Retinal pigment epithelial cell (primary cell): Measurements from ENCODE around the gene ASZ1.

Experiments
- DNase-seq: peaks from one replicate; pipeline ENCODE4 v3.0.0-alpha.2; 2010; ENCODE audit warnings: low read depth
- H3K4me3 ChIP-seq: 2 replicates; pipeline ENCODE4 v1.5.1; 2011; ENCODE audit warnings: mild to moderate bottlenecking, low read length, control low read depth, moderate library complexity
- TF ChIP-seq, protein P1 (sequence below): conservative IDR thresholded peaks from 2 replicates; pipeline ENCODE4 v1.5.1; 2011; ENCODE audit warnings: low read depth, low read length, control low read depth, inconsistent platforms

Gene ASZ1

DNA sequence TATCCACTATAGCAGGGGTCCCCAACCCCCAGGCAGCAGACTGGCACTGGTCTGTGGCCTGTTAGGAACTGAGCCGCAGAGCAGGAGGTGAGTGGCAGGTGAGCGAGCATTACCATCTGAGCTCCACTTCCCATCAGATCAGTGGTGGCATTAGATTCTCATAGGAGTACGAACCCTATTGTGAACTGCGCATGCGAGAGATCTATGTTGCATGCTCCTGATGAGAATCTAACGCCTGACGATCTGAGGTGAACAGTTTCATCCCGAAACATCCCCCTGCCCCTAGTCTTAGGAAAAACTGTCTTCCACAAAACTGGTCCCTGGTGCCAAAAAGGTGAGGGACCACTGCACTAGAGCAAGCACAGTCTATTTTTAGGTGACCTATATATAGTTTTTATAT is 23.6 kb downstream of the ASZ1 start:
- H3K4me3 ChIP-seq, result no peak overlapping the region
- TF ChIP-seq, protein P1, sequence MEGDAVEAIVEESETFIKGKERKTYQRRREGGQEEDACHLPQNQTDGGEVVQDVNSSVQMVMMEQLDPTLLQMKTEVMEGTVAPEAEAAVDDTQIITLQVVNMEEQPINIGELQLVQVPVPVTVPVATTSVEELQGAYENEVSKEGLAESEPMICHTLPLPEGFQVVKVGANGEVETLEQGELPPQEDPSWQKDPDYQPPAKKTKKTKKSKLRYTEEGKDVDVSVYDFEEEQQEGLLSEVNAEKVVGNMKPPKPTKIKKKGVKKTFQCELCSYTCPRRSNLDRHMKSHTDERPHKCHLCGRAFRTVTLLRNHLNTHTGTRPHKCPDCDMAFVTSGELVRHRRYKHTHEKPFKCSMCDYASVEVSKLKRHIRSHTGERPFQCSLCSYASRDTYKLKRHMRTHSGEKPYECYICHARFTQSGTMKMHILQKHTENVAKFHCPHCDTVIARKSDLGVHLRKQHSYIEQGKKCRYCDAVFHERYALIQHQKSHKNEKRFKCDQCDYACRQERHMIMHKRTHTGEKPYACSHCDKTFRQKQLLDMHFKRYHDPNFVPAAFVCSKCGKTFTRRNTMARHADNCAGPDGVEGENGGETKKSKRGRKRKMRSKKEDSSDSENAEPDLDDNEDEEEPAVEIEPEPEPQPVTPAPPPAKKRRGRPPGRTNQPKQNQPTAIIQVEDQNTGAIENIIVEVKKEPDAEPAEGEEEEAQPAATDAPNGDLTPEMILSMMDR, result no peak
- DNase-seq, result no peak

DNA sequence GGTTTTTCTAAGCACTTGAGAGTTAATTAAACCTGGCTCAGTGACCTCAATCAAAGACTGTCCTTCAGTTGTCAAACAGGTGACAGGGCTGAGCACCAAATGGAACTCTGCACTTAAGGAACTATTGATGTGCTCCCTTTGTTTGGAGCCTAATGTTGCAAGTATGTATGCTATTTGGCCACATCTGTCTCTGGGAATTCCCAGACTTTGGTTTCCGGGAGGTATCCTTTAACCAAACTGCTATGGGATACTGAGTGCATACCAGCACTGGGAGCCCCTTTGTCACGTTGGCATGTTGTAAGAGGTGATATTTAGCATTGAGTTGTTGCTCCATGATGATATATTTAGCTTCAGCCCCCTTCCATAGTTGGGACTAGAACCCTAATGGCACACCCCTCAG is 25.2 kb downstream of the ASZ1 start:
- TF ChIP-seq, protein P1, result no peak
- no peak for DNase-seq
- no peak overlapping the region for H3K4me3 ChIP-seq

DNA sequence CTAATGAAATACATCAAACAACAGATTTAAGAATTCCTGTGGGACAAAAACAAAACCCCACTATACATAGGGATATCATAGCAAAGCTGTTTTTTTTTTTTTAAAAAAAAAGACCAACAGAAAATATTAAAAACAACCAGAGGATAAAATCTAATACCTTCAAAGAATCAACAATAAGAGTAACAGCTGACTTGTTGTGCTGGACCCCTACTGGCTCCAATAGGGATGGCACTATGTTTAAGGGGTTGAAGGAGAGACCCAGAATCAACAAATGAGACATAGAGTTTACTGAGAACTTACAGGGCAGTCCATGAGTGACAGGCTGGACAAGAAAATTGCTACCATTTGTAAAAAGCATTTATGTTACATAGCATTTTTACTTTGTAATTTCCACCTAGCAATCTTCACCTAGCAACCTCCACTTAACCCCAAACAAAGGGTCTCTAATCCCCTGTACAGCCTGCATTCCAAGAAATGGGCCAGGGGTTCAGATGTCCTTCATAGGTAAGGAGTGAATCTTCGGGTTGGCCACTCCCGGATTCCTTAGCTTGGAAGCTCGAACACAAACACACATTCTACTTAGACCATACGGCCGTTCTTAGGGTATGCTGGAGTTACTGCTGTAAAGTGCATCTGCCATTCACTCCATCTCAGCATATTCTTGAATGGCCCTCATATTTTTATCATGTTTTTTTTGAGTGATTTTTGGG is 25.8 kb downstream of the ASZ1 start:
- TF ChIP-seq, protein P1, result peak; percentile 46
- H3K4me3 ChIP-seq, result no peak overlapping the region
- no peak for DNase-seq

DNA sequence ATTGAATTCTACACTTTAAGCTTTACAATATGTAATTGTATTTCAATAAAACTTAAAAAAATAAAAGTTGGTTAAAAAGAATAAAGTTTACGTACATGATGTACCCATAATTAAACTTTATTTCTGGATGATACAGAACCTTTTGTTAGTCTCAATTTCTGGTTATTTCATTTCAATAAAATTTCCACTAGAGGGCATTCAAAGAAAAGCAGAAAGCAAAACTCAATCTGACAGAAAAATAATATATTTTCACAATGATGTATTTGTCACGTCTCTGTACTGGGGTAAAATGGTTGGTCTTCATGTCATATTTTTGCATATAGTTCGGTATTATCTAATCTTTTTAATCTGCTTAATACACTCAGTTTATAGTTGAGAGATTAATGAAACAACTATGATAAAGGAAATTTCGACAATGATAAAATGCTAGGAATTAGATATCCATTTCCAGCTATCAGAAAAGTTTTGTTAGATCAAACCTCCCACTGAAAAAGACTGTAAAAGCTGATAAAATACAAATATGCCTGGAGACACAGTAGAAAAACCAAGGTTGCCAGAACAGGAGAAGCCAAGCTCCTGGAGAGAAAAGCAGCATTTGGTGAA is 27.4 kb downstream of the ASZ1 start:
- H3K4me3 ChIP-seq, result no peak overlapping the region
- TF ChIP-seq, protein P1, result peak; percentile 51
- DNase-seq, result no peak

DNA sequence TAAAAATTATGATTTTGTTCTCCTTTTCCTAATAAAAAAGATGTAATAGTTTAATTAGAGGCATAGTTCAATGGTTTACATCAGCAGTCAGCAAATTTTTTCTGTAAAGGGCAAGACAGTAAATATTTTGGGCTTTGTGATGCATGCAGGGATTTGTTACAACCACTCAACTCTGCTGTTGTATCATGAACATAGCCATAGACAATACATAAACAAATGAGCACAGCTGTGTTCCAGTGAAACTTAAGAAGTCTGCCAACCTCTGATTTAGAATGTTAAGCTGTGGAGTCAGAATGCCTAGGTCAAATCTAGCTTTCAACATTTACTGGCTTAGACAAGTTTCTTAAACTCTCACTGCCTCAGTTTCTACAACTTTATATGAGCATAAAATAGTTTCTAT is 31.6 kb downstream of the ASZ1 start:
- DNase-seq, result no peak
- TF ChIP-seq, protein P1, result no peak
- H3K4me3 ChIP-seq, result no peak overlapping the region

DNA sequence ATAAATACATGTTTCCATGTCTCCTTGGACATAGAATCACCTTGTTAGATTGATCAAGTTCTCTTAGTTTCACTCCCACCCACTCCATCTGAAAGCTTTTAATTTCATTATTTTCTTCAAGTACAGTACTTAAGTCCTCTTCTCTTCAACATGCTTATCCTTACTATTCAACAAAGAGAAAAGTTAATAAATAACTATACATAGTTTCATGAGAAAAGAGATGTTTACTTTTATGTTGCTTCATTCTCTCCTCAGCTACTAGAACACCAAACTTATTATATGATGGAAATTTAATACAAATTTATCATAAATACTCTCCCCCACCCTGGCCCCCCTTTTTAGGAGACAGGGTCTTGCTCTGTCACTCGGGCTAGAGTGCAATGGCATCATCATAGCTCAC is 33.5 kb downstream of the ASZ1 start:
- no peak overlapping the region for H3K4me3 ChIP-seq
- TF ChIP-seq, protein P1, result no peak
- DNase-seq, result no peak

DNA sequence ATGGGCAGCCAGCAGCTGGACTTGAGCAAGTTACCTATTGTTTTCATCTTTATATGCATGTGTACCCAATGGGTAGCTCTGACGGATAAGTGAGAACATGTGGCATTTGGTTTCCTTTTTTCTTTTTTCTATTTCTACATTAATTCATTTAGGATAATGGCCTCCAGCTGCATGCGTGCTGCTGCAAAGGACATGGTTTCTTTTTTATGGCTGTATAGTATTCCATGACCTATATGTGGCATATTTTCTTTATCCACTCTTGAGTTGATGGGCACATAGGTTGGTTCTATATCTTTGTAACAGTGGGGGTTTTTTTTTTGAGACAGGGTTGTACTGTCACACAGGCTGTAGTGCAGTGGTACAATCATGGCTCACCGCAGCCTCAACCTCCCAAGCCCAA is 37.4 kb downstream of the ASZ1 start:
- H3K4me3 ChIP-seq, result no peak overlapping the region
- DNase-seq, result no peak
- TF ChIP-seq, protein P1, result no peak
